ENCODE results near the gene ZNF317. TPM values are rescaled to one million over a fixed set of nuclear protein-coding genes. Genes with fewer than 3 reads are reported as not detected.

ZNF317 gene
- total RNA-seq, 1 donor from 2014 or later: 19.6 TPM

- H3K9me3 Mint-ChIP-seq: peaks cover 93% of the 10 kb centered on the region
- Histone ChIP-seq H3K4me1 (no peaks in the 10 kb centered on the region), H3K4me3 (no peak overlapping the region), H2AFZ (replicated peaks) (no peak overlapping the region), H3K9me3 (ENCODE audit: low read depth) (peaks cover 37% of the 10 kb centered on the region), H3K4me2 (no peak overlapping the region), H3K27ac (no peak overlapping the region), H3K36me3 (peaks cover 8% of the 10 kb centered on the region), H4K20me1 (ENCODE audit: low read depth) (no peaks in the 10 kb centered on the region), H3K79me2 (ENCODE audit: low read depth) (peaks cover 100% of the 10 kb centered on the region), H3K27me3 (no peaks in the 10 kb centered on the region), H3K9ac (no peak overlapping the region), H3F3A (ENCODE audit: low read depth) (no peaks in the 10 kb centered on the region)
- peaks cover 82% of the 10 kb centered on the region for H3K36me3 Mint-ChIP-seq
- no peak for DNase-seq (ENCODE audit: low spot score)
- no peak for TF ChIP-seq CTCF (IDR thresholded peaks at IDR 0.05)
- TF ChIP-seq EZH2 (IDR thresholded peaks at IDR 0.05): no peak
- no peak for TF ChIP-seq EZH2phosphoT487 (IDR thresholded peaks at IDR 0.05)
- no peaks in the 10 kb centered on the region for H3K27me3 Mint-ChIP-seq (ENCODE audit: insufficient read depth, low read depth)
- H3K27ac Mint-ChIP-seq: no peak overlapping the region
- no peak overlapping the region for H3K4me3 Mint-ChIP-seq
- no peaks in the 10 kb centered on the region for H3K4me1 Mint-ChIP-seq
Measured at GRCh38 chr19:9148697-9149096, 8.5 kb downstream of the ZNF317 start.

GRCh38 chr19:9149997-9150396 lies 9.8 kb downstream of the ZNF317 start:
- peaks cover 83% of the 10 kb centered on the region for H3K36me3 Mint-ChIP-seq
- peaks cover 26% of the 10 kb centered on the region for H3K9me3 ChIP-seq (ENCODE audit: low read depth)
- no peaks in the 10 kb centered on the region for H3F3A ChIP-seq (ENCODE audit: low read depth)
- no peak overlapping the region for H3K27ac Mint-ChIP-seq
- no peak overlapping the region for H3K4me2 ChIP-seq
- H3K9me3 Mint-ChIP-seq: peaks cover 93% of the 10 kb centered on the region
- no peaks in the 10 kb centered on the region for H3K4me1 ChIP-seq
- H3K27me3 ChIP-seq: no peaks in the 10 kb centered on the region
- H3K9ac ChIP-seq: no peak overlapping the region
- H3K27me3 Mint-ChIP-seq (ENCODE audit: insufficient read depth, low read depth): no peaks in the 10 kb centered on the region
- no peak overlapping the region for H2AFZ ChIP-seq (replicated peaks)
- no peak overlapping the region for H3K27ac ChIP-seq
- DNase-seq (ENCODE audit: low spot score): no peak
- H4K20me1 ChIP-seq (ENCODE audit: low read depth): no peaks in the 10 kb centered on the region
- no peak for TF ChIP-seq CTCF (IDR thresholded peaks at IDR 0.05)
- no peak for TF ChIP-seq EZH2phosphoT487 (IDR thresholded peaks at IDR 0.05)
- no peak for TF ChIP-seq EZH2 (IDR thresholded peaks at IDR 0.05)
- no peaks in the 10 kb centered on the region for H3K4me1 Mint-ChIP-seq
- no peaks in the 10 kb centered on the region for H3K36me3 ChIP-seq
- peaks cover 100% of the 10 kb centered on the region for H3K79me2 ChIP-seq (ENCODE audit: low read depth)
- H3K4me3 ChIP-seq: no peak overlapping the region
- peak overlapping the region; percentile 34 for H3K4me3 Mint-ChIP-seq

GRCh38 chr19:9150650-9151049 lies 10.5 kb downstream of the ZNF317 start:
- no peak for DNase-seq (ENCODE audit: low spot score)
- peaks cover 19% of the 10 kb centered on the region for H3K9me3 ChIP-seq (ENCODE audit: low read depth)
- H3K4me1 Mint-ChIP-seq: no peaks in the 10 kb centered on the region
- no peaks in the 10 kb centered on the region for H3K27me3 Mint-ChIP-seq (ENCODE audit: insufficient read depth, low read depth)
- H3F3A ChIP-seq (ENCODE audit: low read depth): no peaks in the 10 kb centered on the region
- H3K27ac Mint-ChIP-seq: no peak overlapping the region
- no peaks in the 10 kb centered on the region for H3K4me1 ChIP-seq
- no peaks in the 10 kb centered on the region for H3K36me3 ChIP-seq
- H3K9ac ChIP-seq: no peak overlapping the region
- H3K4me3 ChIP-seq: no peak overlapping the region
- H3K27me3 ChIP-seq: no peaks in the 10 kb centered on the region
- peaks cover 93% of the 10 kb centered on the region for H3K9me3 Mint-ChIP-seq
- no peak overlapping the region for H2AFZ ChIP-seq (replicated peaks)
- TF ChIP-seq CTCF (IDR thresholded peaks at IDR 0.05) (no peak), EZH2phosphoT487 (IDR thresholded peaks at IDR 0.05) (no peak), EZH2 (IDR thresholded peaks at IDR 0.05) (no peak)
- H3K36me3 Mint-ChIP-seq: peaks cover 83% of the 10 kb centered on the region
- no peak overlapping the region for H3K4me3 Mint-ChIP-seq
- H4K20me1 ChIP-seq (ENCODE audit: low read depth): no peaks in the 10 kb centered on the region
- H3K27ac ChIP-seq: no peak overlapping the region
- no peak overlapping the region for H3K4me2 ChIP-seq
- peaks cover 100% of the 10 kb centered on the region for H3K79me2 ChIP-seq (ENCODE audit: low read depth)

Measured in neural progenitor cell (in vitro differentiated cells).